HepG2 (cell line): ENCODE data around the gene ZNF582. TPM values are rescaled to one million over a fixed set of nuclear protein-coding genes. Genes with fewer than 3 reads are reported as not detected.
A peak's percentile ranks its signal among the peaks of the same experiment; 100 is the strongest.

Source experiments
- BORCS8-MEF2B ChIP-seq: sonication (generic); formaldehyde crosslinking; IDR thresholded peaks from 2 replicates; pipeline ENCODE4 v1.8.0; 2022; ENCODE audit warnings: mild to moderate bottlenecking, missing genetic modification reagents
- CHD4 ChIP-seq: fragments of 200-600 bp; sonication (generic); IDR thresholded peaks from 2 replicates; pipeline ENCODE4 v1.7.0; 2017; ENCODE audit warnings: mild to moderate bottlenecking, low read length, borderline replicate concordance
- FOXK1 ChIP-seq: sonication (generic); formaldehyde crosslinking; IDR thresholded peaks from 2 replicates; pipeline ENCODE4 v1.4.0; 2020; ENCODE audit warnings: low read depth, missing genetic modification reagents, borderline replicate concordance
- IRF2 ChIP-seq: IDR thresholded peaks from 2 replicates; pipeline ENCODE4 v1.6.1; 2018; ENCODE audit warnings: missing genetic modification reagents, missing compliant biosample characterization
- KDM2A ChIP-seq: sonication (generic); formaldehyde crosslinking; IDR thresholded peaks from 2 replicates; pipeline ENCODE4 v1.4.0; 2020; ENCODE audit warnings: low read depth, missing genetic modification reagents, borderline replicate concordance
- KDM4B ChIP-seq: sonication (generic); formaldehyde crosslinking; IDR thresholded peaks from 2 replicates; pipeline ENCODE4 v1.4.0; 2020; ENCODE audit warnings: missing genetic modification reagents
- RBM22 ChIP-seq: fragments of 200-400 bp; formaldehyde crosslinking; optimal IDR thresholded peaks from 2 replicates; pipeline ENCODE3; 2017; ENCODE audit warnings: mild to moderate bottlenecking, low read length, moderate library complexity
- RFXAP ChIP-seq: sonication (generic); formaldehyde crosslinking; IDR thresholded peaks from 2 replicates; pipeline ENCODE4 v1.4.0; 2020; ENCODE audit warnings: missing genetic modification reagents, borderline replicate concordance
- TFDP2 ChIP-seq: sonication (generic); formaldehyde crosslinking; IDR thresholded peaks from 2 replicates; pipeline ENCODE4 v1.4.0; 2020; ENCODE audit warnings: missing genetic modification reagents
- TRIM22 ChIP-seq: fragments of 450-650 bp; IDR thresholded peaks from 2 replicates; pipeline ENCODE4 v1.6.1; 2017
- ZNF18 ChIP-seq: sonication (generic); formaldehyde crosslinking; IDR thresholded peaks from 2 replicates; pipeline ENCODE4 v1.8.0; 2022; ENCODE audit warnings: mild to moderate bottlenecking, missing genetic modification reagents; ENCODE audit not compliant: insufficient replicate concordance
- ZNF276 ChIP-seq: sonication (generic); formaldehyde crosslinking; IDR thresholded peaks from 2 replicates; pipeline ENCODE4 v1.4.0; 2020; ENCODE audit warnings: mild to moderate bottlenecking, low read depth, missing genetic modification reagents
- ZNF431 ChIP-seq: sonication (generic); formaldehyde crosslinking; IDR thresholded peaks from 2 replicates; pipeline ENCODE4 v1.9.0; 2022; ENCODE audit warnings: missing genetic modification reagents, low read depth, mild to moderate bottlenecking, borderline replicate concordance
- ZNF577 ChIP-seq: sonication (generic); formaldehyde crosslinking; IDR thresholded peaks from 2 replicates; pipeline ENCODE4 v1.4.0; 2020; ENCODE audit warnings: mild to moderate bottlenecking, low read depth, missing genetic modification reagents, borderline replicate concordance
- ZNF713 ChIP-seq: sonication (generic); formaldehyde crosslinking; IDR thresholded peaks from 2 replicates; pipeline ENCODE4 v1.4.0; 2020; ENCODE audit warnings: mild to moderate bottlenecking, missing genetic modification reagents
- polyA plus RNA-seq, 8 experiments: library from polyadenylated mRNA; depleted of rRNA in 3 of 8; stranded (reverse) in 7 of 8; unstranded in 1 of 8; fragments of >200 nt; fragmentation: Illumina TruSeq in 4 of 8; extraction: Trizol in 4 of 8; gene quantifications; 2 replicates each; pipeline versions ENCODE4 v1.2.1 to v1.2.3, GENCODE V29; 2011 to 2016; ENCODE audit warnings: low read depth in 4 of 8, missing spikeins in 1 of 8, mixed read lengths in 1 of 8; ENCODE audit not compliant: insufficient read depth in 1 of 8
- total RNA-seq, 5 experiments: library from RNA; depleted of rRNA; stranded (reverse); fragments of >200 nt; fragmentation: Illumina TruSeq; extraction: Trizol; gene quantifications; 2 replicates each; pipeline ENCODE4 v1.2.3, GENCODE V29; 2016; ENCODE audit warnings: low read depth in 1 of 5
- TF ChIP-seq, protein P1 (sequence below): IDR thresholded peaks from 2 replicates; pipeline ENCODE4 v1.6.1; 2016; ENCODE audit warnings: low read depth, control low read depth
- TF ChIP-seq, protein P2 (sequence below): IDR thresholded peaks from 2 replicates; pipeline ENCODE4 v1.6.1; 2018; ENCODE audit warnings: missing genetic modification reagents, mild to moderate bottlenecking, missing compliant biosample characterization

The ZNF582 gene
- total and polyA plus RNA-seq, 2 of the 13 experiments (the other 11 are each of a cell fraction or from before 2014, with no cell fraction given) = 0.83 to 1.6 TPM

GRCh38 chr19:56403764-56404704 is 10.7 kb upstream of the ZNF582 start, which contains the start of gene ZNF583 (continued):
- no peak for TF ChIP-seq TFDP2 (CRISPR knock-in tag)
- TF ChIP-seq FOXK1 (CRISPR knock-in tag) = peak; percentile 24; the same call in 1 of the 2 replicates
- TF ChIP-seq ZNF713 (CRISPR knock-in tag) = no peak; the same call in 1 of the 2 replicates
- TF ChIP-seq IRF2 (CRISPR knock-in tag) = peak; percentile 99
- no peak; the same call in 1 of the 2 replicates for TF ChIP-seq BORCS8-MEF2B
- TF ChIP-seq ZNF431 (CRISPR knock-in tag) = 0 out of 2 replicates have a peak, but pooled peaks have one; percentile 15
- TF ChIP-seq ZNF577 (CRISPR knock-in tag) = no peak
- TF ChIP-seq, protein P1, sequence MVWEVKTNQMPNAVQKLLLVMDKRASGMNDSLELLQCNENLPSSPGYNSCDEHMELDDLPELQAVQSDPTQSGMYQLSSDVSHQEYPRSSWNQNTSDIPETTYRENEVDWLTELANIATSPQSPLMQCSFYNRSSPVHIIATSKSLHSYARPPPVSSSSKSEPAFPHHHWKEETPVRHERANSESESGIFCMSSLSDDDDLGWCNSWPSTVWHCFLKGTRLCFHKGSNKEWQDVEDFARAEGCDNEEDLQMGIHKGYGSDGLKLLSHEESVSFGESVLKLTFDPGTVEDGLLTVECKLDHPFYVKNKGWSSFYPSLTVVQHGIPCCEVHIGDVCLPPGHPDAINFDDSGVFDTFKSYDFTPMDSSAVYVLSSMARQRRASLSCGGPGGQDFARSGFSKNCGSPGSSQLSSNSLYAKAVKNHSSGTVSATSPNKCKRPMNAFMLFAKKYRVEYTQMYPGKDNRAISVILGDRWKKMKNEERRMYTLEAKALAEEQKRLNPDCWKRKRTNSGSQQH (CRISPR knock-in tag) = no peak
- peak; percentile 80; the same call in 1 of the 2 replicates for TF ChIP-seq KDM2A (CRISPR knock-in tag)
- peak; percentile 57; the same call in 1 of the 2 replicates for TF ChIP-seq KDM4B (CRISPR knock-in tag)
- TF ChIP-seq, protein P2, sequence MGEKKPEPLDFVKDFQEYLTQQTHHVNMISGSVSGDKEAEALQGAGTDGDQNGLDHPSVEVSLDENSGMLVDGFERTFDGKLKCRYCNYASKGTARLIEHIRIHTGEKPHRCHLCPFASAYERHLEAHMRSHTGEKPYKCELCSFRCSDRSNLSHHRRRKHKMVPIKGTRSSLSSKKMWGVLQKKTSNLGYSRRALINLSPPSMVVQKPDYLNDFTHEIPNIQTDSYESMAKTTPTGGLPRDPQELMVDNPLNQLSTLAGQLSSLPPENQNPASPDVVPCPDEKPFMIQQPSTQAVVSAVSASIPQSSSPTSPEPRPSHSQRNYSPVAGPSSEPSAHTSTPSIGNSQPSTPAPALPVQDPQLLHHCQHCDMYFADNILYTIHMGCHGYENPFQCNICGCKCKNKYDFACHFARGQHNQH (CRISPR knock-in tag) = peak; percentile 20; the same call in 1 of the 2 replicates
- no peak for TF ChIP-seq TRIM22
- no peak for TF ChIP-seq CHD4
- TF ChIP-seq ZNF18 (CRISPR knock-in tag) = peak; percentile 56
- peak; percentile 43; the same call in 1 of the 2 replicates for TF ChIP-seq RFXAP (CRISPR knock-in tag)
- TF ChIP-seq RBM22 = no peak
- no peak for TF ChIP-seq ZNF276 (CRISPR knock-in tag)
